Measurements from ENCODE around the gene WDR45B. TPM values are rescaled to one million over a fixed set of nuclear protein-coding genes. Genes with fewer than 3 reads are reported as not detected.

WDR45B gene
- total RNA-seq, 1 experiment from 2014 or later, result 174 TPM

GRCh38 chr17:82642022-82642421 lies 6.2 kb downstream of the WDR45B start:
- in situ Hi-C loops (cut with HindIII; ENCODE audit: low pct_unique_long_range_greater_than_20kb, low sequenced_read_pairs), result no loop called here
- no peak for DNase-seq (ENCODE audit: low read depth)

- in situ Hi-C loops (cut with HindIII; ENCODE audit: low pct_unique_long_range_greater_than_20kb, low sequenced_read_pairs), result no loop called here
- DNase-seq (ENCODE audit: low read depth), result no peak
Observed at GRCh38 chr17:82640036-82640435, 8.2 kb downstream of the WDR45B start.

- no peak for DNase-seq (ENCODE audit: low read depth)
- in situ Hi-C loops (cut with HindIII; ENCODE audit: low pct_unique_long_range_greater_than_20kb, low sequenced_read_pairs), result no loop called here
Observed at GRCh38 chr17:82639628-82640027, 8.6 kb downstream of the WDR45B start.

- in situ Hi-C loops (cut with HindIII; ENCODE audit: low pct_unique_long_range_greater_than_20kb, low sequenced_read_pairs), result no loop called here
- no peak for DNase-seq (ENCODE audit: low read depth)
Observed at GRCh38 chr17:82638183-82638773, 10.0 kb downstream of the WDR45B start.

- no peak for DNase-seq (ENCODE audit: low read depth)
- in situ Hi-C loops (cut with HindIII; ENCODE audit: low pct_unique_long_range_greater_than_20kb, low sequenced_read_pairs), result no loop called here
Observed at GRCh38 chr17:82636626-82637598, 11.3 kb downstream of the WDR45B start.

GRCh38 chr17:82633343-82633742 lies 14.9 kb downstream of the WDR45B start:
- in situ Hi-C loops (cut with HindIII; ENCODE audit: low pct_unique_long_range_greater_than_20kb, low sequenced_read_pairs), result no loop called here
- DNase-seq (ENCODE audit: low read depth), result no peak

GRCh38 chr17:82632451-82632850 lies 15.8 kb downstream of the WDR45B start:
- no peak for DNase-seq (ENCODE audit: low read depth)
- in situ Hi-C loops (cut with HindIII; ENCODE audit: low pct_unique_long_range_greater_than_20kb, low sequenced_read_pairs), result no loop called here

GRCh38 chr17:82631544-82631943 lies 16.7 kb downstream of the WDR45B start:
- in situ Hi-C loops (cut with HindIII; ENCODE audit: low pct_unique_long_range_greater_than_20kb, low sequenced_read_pairs), result no loop called here
- no peak for DNase-seq (ENCODE audit: low read depth)

GRCh38 chr17:82630212-82630611 lies 18.0 kb downstream of the WDR45B start:
- in situ Hi-C loops (cut with HindIII; ENCODE audit: low pct_unique_long_range_greater_than_20kb, low sequenced_read_pairs), result no loop called here
- no peak for DNase-seq (ENCODE audit: low read depth)

- in situ Hi-C loops (cut with HindIII; ENCODE audit: low pct_unique_long_range_greater_than_20kb, low sequenced_read_pairs), result no loop called here
- DNase-seq (ENCODE audit: low read depth), result no peak
Observed at GRCh38 chr17:82629748-82630147, 18.5 kb downstream of the WDR45B start.

- in situ Hi-C loops (cut with HindIII; ENCODE audit: low pct_unique_long_range_greater_than_20kb, low sequenced_read_pairs), result no loop called here
Observed at GRCh38 chr17:82627405-82627804, 20.8 kb downstream of the WDR45B start.

GRCh38 chr17:82623707-82624106 lies 24.5 kb downstream of the WDR45B start:
- in situ Hi-C loops (cut with HindIII; ENCODE audit: low pct_unique_long_range_greater_than_20kb, low sequenced_read_pairs), result no loop called here

More at GRCh38 chr17:82627405-82627804, 20.8 kb downstream of the WDR45B start:
- no peak for DNase-seq (ENCODE audit: low read depth)

GRCh38 chr17:82619641-82620040 lies 28.6 kb downstream of the WDR45B start:
- in situ Hi-C loops (cut with HindIII; ENCODE audit: low pct_unique_long_range_greater_than_20kb, low sequenced_read_pairs), result no loop called here
- DNase-seq (ENCODE audit: low read depth), result no peak

More at GRCh38 chr17:82623707-82624106, 24.5 kb downstream of the WDR45B start:
- no peak for DNase-seq (ENCODE audit: low read depth)

- in situ Hi-C loops (cut with HindIII; ENCODE audit: low pct_unique_long_range_greater_than_20kb, low sequenced_read_pairs), result no loop called here
- DNase-seq (ENCODE audit: low read depth), result no peak
Observed at GRCh38 chr17:82619211-82619610, 29.0 kb downstream of the WDR45B start.

GRCh38 chr17:82616021-82616711 lies 32.1 kb downstream of the WDR45B start:
- no peak for DNase-seq (ENCODE audit: low read depth)

GRCh38 chr17:82615084-82616020 lies 32.9 kb downstream of the WDR45B start:
- in situ Hi-C loops (cut with HindIII; ENCODE audit: low pct_unique_long_range_greater_than_20kb, low sequenced_read_pairs), result no loop called here
- DNase-seq (ENCODE audit: low read depth), result no peak

More at GRCh38 chr17:82616021-82616711, 32.1 kb downstream of the WDR45B start:
- in situ Hi-C loops (cut with HindIII; ENCODE audit: low pct_unique_long_range_greater_than_20kb, low sequenced_read_pairs), result no loop called here

GRCh38 chr17:82614095-82614631 lies 34.1 kb downstream of the WDR45B start:
- no peak for DNase-seq (ENCODE audit: low read depth)
- in situ Hi-C loops (cut with HindIII; ENCODE audit: low pct_unique_long_range_greater_than_20kb, low sequenced_read_pairs), result no loop called here

Data from Caki2 (cell line).